Measurements from ENCODE around the gene ARFIP2. TPM values are rescaled to one million over a fixed set of nuclear protein-coding genes. Genes with fewer than 3 reads are reported as not detected.
"Not testable (repeated sequence)": the region's sequence is repeated elsewhere in the genome, so short reads cannot be mapped to it uniquely, and the experiment has no call there.

ARFIP2 gene
- 46.2 and 60.3 TPM in 2 replicates for total RNA-seq

GRCh38 chr11:6481012-6481923 lies at the start of gene ARFIP2, which contains the start of gene TIMM10B:
TSS of gene ARFIP2 (minus strand) at chr11:6481331. CDS start at chr11:6480421, 910 bp downstream.
TSS of gene TIMM10B (plus strand) at chr11:6481501. CDS start at chr11:6481517, 16 bp downstream.
- DNase-seq (ENCODE audit: extremely low read depth, low read depth, low spot score), result peak; percentile 79

GRCh38 chr11:6530848-6531247 lies 49.7 kb upstream of the ARFIP2 start:
- DNase-seq (ENCODE audit: extremely low read depth, low read depth, low spot score), result no peak

DNA sequence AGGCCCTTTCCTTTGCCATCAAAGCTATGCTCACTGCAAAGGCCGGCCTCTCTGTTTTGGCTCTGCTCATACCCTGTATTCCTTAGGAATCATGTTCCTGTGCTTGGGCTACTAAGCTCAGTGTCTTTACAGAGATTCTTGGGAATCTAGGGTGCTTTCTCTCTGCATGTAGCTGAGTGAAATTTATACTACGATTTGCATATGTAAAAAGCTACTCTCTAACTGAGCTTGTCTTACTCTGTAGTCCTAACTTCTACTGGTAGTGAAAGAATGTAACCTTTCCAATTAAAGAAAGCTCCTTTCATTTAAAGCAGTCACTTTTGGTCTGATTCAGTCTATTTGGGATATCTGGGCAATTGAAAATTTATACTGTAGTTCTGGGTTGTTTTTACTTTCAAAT lies 48.1 kb upstream of the ARFIP2 start:
- no peak for DNase-seq (ENCODE audit: extremely low read depth, low read depth, low spot score)

- no peak for DNase-seq (ENCODE audit: extremely low read depth, low read depth, low spot score)
Measured at GRCh38 chr11:6526411-6527135, 45.4 kb upstream of the ARFIP2 start.

DNA sequence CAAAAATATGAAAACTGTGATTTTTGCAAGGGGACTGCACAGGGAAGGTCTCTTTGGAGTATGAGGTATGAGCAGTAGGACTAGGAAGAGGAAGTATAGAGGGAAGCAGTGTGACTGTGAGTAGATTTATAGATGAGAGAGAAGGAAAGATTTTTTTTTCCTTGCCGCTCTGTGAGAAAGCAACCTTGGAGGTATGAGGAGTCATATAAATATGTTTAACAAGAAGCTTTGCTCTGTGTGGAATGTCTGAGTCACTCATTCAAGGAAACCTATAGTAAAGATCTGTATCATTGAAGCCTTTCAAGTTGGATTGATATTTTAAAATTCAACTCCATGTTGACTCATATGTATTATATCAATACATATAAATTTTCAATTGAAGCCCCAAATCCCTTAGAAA lies 42.1 kb upstream of the ARFIP2 start:
- no peak for DNase-seq (ENCODE audit: extremely low read depth, low read depth, low spot score)

GRCh38 chr11:6521946-6522345 lies 40.8 kb upstream of the ARFIP2 start:
- DNase-seq (ENCODE audit: extremely low read depth, low read depth, low spot score), result not testable (repeated sequence)

GRCh38 chr11:6520265-6520664 lies 39.1 kb upstream of the ARFIP2 start:
- no peak for DNase-seq (ENCODE audit: extremely low read depth, low read depth, low spot score)

- no peak for DNase-seq (ENCODE audit: extremely low read depth, low read depth, low spot score)
Measured at GRCh38 chr11:6516865-6517264, 35.7 kb upstream of the ARFIP2 start.

- DNase-seq (ENCODE audit: extremely low read depth, low read depth, low spot score), result peak; percentile 54
Measured at GRCh38 chr11:6505577-6506240, 24.6 kb upstream of the ARFIP2 start.

DNA sequence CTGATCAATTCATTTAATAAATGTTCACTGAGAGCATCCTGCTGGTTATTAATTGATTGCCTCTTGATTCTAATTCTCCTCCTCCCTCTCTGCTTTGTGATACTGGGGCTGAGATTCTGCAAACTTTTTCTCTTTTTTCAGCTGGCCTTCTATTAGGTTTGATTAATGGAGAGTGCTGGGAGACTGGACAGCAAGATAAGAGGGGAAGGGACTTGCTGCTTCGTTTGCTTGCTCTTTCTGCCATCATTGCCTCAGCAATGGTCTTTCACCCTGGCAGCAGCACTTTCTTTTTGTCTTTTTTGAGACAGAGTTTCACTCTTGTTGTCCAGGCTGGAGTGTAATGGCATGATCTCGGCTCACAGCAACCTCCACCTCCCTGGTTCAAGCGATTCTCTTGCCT lies 23.0 kb upstream of the ARFIP2 start:
- DNase-seq (ENCODE audit: extremely low read depth, low read depth, low spot score), result no peak

DNA sequence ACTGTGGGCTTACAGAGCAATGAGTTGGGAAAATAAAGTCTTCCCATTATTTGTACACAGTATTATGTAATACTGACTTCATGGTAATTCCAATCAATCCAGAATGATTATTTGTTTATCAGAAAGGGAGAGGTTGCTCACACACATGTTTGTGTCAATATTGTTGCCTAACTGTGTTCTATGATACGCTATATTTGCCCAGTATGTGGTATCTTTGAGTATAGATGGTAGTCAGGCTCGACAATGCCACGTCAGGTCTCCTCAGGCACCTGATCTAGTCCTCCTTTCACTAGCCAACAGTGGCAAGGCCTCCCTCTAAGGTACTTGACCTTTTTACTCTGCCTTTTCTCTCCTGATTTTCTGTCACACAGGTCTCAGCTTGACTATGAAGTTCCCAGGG lies 21.3 kb upstream of the ARFIP2 start:
- no peak for DNase-seq (ENCODE audit: extremely low read depth, low read depth, low spot score)

- no peak for DNase-seq (ENCODE audit: extremely low read depth, low read depth, low spot score)
Measured at GRCh38 chr11:6498544-6498943, 17.4 kb upstream of the ARFIP2 start.

GRCh38 chr11:6498121-6498520 lies 17.0 kb upstream of the ARFIP2 start:
- no peak for DNase-seq (ENCODE audit: extremely low read depth, low read depth, low spot score)

DNA sequence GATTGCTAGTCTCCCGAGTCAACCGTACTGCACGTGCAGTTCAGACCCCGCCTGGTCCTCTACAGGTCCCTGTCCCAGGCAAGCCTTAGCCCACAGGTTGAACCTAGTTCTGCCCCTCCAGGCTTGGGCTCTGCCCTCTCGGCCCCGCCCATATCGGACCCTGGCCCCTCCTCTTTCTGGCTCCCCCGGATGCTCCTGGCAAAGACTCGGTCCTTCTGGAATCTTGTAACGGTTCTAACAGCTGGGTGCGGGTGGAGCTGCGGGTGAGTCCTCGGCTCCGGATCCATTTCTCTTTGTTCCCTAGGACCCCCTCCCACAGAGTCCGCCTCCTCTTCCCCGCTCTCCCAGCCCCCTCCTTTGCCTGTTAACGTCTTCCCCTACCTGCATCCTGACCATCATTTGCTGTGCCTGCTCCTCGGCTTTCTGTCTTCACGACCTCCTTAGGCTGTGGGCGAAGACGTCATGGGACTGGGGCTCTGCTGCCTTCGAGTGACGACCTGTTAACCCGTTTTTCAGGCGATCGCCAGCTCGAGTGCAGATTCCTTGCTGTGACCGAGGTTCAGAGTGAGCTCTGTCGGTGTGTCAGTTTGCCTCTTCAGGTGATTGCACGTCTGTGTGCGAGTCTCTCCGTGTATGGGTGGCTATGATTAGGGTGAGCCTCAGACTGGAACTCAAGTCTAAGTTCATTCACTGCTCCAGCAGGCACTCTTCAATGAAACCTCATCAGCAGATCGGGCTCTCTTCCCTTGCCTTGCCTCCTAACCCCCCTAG lies 16.1 kb upstream of the ARFIP2 start, which contains the start of gene DNHD1:
Gene DNHD1, plus strand, starts transcription at position 212 of the 771 bp plus-strand sequence. CDS start 936 bp downstream, outside the sequence.
- no peak for DNase-seq (ENCODE audit: extremely low read depth, low read depth, low spot score)

DNA sequence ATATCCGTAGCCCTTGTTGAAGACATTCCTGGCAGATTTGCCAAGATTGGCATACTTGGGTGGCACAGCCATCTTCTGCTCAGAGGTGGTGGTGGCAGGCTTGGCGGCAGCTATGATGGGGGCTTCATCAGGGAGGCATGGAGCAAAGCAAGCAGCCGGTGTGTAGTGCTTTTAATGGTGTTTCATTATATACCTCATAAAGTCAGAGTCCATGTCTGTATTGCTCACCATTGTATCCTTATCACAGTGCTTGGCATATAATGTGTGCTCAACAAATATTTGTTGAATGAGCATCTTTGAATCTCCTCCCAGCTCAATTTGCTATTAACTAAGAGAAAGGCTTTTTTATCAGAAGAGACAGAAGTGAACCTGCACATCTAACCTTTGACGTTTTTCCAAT lies 8.2 kb upstream of the ARFIP2 start:
- DNase-seq (ENCODE audit: extremely low read depth, low read depth, low spot score), result no peak

- no peak for DNase-seq (ENCODE audit: extremely low read depth, low read depth, low spot score)
Measured at GRCh38 chr11:6488821-6489220, 7.7 kb upstream of the ARFIP2 start.

DNA sequence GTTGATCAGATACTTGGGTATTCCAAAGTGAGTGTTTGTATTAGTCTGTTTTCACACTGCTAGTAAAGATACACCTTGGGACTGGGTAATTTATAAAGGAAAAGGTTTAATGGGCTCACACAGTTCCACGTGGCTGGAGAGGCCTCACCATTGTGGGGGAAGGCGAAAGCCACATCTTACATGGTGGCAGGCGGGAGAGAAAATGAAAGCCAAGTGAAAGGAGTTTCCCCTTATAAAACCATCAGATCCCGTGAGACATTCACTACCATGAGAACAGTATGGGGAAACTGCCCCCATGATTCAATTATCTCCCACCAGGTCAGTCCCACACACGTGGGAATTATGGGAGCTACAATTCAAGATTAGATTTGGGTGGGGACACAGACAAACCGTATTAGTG lies 7.2 kb upstream of the ARFIP2 start:
- DNase-seq (ENCODE audit: extremely low read depth, low read depth, low spot score), result no peak

DNA sequence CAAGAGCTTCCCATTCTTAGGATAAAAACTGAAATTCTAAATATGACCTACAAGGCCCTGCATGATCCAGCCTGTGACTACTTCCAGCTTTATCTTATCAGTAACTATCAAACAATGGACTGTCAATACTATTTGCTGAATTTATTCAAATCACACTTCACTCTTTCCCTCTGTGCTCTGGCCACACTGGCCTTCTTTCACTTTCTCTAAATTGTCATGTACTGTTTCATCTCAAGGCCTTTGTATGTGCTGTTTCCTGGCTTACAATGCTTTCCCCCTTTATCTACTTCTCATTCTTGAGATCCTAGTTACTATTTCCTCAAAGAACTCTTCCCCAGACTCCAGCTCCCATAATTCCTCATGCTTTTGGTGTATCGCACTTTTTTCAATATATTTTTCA lies 5.8 kb upstream of the ARFIP2 start:
- DNase-seq (ENCODE audit: extremely low read depth, low read depth, low spot score), result no peak

DNA sequence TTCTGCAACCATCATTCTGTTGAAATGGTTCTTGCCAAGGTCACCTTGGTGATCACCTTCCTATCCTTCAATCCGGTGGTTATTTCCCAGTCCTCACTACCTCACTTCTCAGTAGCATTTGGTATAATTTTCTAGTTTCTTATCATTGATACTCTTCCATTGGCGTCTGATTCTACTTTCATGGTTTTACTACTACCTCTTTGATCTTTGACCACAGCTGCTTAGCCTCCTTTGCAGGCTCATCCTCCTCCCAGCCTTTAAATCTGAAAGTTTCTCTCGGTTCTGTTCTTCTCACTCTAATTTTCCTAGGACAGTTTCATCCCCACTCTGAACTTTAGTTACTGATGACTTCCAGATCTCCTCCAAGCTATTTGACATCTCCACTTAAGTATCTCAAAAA lies 5.1 kb upstream of the ARFIP2 start:
- no peak for DNase-seq (ENCODE audit: extremely low read depth, low read depth, low spot score)

GRCh38 chr11:6485661-6486060 lies 4.5 kb upstream of the ARFIP2 start:
- no peak for DNase-seq (ENCODE audit: extremely low read depth, low read depth, low spot score)

Measured in glomerular endothelial cell (primary cell).